NCI-H2107 treated with DMSO at 0.1 percent for 48 hours (cell line): ENCODE measurements around the gene CXCR4.
"Not testable (repeated sequence)": the region's sequence is repeated elsewhere in the genome, so short reads cannot be mapped to it uniquely, and the experiment has no call there.

Source experiments
- DNase-seq: peaks from one replicate; lab custom pipeline; 2025; ENCODE audit not compliant: unreplicated experiment; lab: John Stamatoyannopoulos, UW

Gene CXCR4

DNA sequence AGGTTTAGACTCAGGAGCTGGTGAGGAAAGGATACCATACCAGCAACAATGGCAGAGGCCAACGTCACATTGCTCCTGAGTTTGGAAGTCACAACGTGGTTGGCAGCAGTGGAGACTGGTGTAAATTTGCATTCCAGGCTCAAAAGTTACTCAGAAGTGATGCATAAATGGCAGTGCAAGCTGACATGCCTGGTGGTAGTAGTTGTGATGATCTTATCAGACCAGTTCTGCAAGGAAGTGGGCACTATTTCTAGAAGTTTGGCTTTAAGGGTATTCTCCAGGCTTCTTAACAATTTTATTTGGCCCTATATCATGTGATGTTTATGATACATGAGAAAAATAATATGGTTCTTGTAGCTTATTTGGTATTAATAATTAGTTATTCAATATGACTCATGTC lies 37.8 kb downstream of the CXCR4 start:
- DNase-seq: no peak

DNA sequence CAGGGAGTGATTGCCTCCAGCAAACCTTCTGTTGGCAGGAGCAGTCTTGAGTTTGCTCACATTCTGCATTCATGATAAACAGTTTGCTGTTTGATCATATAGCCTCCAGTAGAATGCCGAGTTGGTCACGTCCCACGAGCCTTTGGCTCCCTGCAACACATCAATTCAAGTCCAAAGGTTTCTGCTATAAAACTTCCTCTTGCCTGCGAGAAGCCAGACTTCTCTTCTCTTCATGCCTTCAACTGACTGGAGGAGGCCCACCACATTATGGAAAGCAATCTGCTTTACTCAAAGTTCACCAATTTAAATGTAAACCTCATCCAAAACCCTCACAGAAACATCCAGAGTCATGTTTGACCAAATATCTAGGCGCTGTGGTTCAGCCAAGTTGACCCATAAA lies 40.8 kb downstream of the CXCR4 start:
- DNase-seq: no peak

DNA sequence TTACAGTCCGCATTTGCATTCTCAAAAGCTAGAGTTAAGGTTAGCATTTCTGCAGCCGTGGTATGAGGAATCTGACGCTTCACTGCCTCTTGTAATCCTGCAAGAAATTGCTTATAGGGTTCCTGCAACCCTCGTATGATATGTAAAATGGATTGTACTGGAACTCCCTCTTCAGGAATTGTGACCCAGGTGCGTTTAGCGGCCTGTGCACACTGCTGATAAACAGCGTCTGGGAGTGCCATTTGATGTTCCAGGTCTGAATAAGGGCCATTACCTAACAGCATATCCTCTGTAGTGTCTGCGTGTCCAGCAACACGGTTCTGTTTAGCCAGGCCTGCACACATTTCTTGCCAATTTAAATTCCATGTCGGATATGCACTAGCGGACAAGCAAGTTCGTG lies 42.5 kb downstream of the CXCR4 start:
- DNase-seq: no peak

DNA sequence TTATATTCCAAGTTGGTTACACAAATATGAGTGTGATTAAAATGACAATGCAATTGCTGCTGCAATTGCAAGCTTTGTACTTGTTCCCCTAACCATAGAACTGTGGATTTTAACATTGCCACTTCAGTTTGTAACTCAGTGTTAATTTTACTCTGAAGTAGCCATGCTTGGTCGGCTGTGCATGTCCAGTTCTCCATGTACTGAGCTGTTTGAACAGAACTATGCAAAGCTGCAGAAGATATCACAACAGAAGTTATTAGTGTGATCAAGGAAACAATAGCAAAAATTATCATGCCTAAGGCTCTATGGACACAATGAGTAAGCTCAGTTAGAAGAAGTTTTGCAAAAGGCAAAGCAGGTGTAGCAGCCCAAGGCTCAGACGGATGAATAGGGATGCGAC lies 45.3 kb downstream of the CXCR4 start:
- no peak for DNase-seq

DNA sequence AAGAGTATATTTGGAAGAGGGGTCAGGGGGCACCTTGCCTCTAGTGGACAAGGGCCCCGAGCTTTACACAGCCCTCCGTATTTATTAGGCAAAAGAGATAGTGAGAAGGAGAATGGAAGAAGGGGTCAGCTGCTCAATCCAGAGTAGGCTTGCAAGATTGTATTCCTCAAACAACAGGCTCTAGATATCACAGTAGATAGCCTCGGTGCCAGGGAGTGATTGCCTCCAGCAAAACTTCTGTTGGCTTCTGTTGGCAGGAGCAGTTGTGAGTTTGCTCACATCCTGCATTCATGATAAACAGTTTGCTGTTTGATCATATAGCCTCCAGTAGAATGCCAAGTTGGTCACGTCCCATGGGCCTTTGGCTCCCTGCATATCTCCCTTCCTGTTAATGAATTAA lies 46.1 kb downstream of the CXCR4 start:
- not testable (repeated sequence) for DNase-seq

DNA sequence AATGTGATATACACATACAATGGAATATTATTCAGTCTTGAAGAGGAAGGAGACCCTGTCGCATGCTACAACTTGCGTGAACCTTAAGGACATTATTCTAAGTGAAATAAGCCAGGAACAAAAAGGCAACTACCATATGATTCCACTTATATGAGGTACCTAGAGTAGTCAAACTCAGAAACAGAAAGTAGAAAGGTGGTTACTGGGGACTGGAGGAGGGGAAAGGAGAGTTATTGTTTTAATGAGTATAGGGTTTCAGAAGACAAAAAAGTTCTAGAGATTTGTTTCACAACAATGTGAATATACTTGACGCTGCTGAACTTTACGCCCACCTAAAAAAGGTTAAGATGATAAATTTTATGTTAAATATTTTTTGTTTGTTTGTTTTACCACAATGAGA lies 47.0 kb downstream of the CXCR4 start:
- no peak for DNase-seq

DNA sequence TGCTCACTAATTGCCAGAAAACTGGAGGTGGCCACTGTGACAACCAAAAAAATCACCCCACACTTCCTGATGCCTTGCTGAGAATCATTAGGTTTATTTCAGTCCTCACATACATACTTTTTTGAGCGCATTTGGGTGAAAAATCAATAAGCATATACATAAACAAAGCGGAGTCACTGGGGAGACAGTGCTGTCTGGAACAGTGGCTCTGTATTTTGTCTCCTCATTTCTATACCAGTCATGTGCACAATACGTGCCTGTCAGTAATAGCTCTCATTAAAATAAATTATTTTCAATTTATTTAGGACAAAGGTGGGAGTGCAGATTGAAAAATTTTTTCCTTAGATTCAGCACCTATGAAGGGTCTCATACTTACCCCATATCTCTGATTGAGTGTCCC lies 48.2 kb downstream of the CXCR4 start:
- DNase-seq: no peak

DNA sequence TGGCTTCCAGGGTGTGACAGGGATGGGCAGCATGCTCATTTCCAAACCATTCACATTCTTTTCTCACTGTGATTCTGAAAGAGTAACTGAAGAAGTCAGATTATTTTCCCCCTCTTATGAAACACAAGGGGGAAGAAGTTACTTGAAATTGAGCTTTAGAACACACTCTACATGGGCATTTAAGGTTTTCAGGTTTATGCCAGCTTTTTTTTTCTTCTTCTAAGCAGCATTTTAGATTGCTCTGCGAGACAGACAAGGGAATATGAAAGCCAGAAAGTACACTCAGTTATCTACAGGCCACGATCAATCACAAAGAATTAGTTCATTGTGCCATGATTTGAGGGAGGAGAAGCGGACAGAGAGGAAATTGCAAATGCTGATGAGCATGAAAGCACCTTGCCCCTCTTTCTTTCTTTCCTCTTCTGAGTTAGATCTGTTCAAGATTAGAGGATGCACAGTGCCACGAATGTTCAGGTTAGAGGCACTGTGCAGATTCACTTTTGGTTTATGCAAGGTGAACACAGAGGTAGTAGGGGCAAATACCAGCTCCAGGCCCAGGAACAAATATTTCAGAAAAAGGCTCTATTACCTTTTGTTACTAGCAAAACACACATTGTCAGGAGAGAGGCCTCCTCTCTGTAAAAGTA lies 49.2 kb downstream of the CXCR4 start:
- no peak for DNase-seq

DNA sequence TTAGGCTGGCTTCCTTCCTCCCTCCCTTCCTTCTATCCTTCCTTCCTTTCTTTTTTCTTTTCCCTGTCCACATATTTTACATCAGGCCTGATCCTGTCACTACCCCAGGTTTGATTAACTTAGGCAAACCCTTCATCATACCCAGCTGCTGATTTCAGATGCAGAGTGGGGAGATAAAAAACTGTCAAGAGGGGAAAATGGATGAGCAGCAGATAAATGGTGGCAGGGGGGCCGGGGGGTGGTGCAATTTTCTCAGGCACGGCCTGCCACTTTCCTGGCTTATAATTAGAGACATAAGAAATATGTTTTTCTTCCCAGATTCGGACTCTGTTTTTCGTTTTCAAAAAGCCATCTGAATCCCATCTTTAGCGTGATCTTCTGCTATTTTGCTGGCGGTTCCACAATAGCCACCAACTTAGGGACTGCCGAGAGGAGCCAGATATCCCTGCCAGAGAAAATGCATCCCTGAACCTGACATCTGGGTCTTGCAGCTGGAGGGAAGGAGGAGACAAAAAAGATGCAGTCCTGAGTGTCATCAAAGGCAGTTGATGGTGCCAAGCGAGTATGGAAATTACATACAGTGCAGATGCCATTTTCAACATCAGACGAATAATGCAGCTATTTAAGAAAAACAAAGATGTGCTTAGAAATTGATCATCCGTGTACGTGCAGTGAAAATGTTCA lies 49.9 kb downstream of the CXCR4 start:
- no peak for DNase-seq

DNA sequence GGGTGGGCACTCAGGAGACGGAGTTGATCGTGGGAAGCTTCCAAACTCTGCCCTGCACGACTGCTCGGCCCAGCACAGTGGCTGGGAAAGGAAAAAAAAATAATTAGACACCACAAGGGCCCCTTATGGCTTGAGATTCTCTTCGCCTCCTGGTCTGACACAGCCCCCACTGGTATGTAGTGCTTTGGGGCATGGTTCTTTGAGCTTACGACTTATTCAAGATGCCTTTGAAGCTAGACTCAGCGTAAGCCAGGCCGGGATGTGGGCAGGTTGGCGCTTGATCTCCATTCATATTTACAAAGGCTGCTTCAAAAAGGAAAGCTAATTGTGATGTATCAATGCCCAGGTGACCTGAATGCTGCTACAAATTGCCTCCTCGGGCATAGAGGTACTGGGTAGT lies 50.5 kb downstream of the CXCR4 start:
- DNase-seq: no peak

DNA sequence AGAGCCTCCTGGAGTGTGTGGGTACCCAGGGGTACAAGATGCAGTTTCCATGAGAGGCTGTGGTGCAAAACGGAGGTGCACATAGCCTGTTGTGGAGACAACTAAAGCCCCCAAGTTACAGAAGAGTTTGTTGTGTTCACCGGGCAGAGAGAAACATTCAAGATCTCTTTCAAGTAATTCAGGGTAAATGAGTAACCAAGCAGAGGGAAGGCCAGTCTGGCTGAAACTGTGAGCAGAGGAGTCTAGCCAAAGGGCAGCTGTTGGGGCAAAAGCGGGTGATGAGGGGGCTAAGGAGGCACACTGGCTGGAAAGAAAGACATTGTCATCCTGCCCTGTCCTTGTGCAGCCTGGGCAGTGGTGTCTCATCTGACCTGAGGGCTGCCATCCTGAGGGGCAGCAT lies 52.0 kb downstream of the CXCR4 start:
- no peak for DNase-seq

DNA sequence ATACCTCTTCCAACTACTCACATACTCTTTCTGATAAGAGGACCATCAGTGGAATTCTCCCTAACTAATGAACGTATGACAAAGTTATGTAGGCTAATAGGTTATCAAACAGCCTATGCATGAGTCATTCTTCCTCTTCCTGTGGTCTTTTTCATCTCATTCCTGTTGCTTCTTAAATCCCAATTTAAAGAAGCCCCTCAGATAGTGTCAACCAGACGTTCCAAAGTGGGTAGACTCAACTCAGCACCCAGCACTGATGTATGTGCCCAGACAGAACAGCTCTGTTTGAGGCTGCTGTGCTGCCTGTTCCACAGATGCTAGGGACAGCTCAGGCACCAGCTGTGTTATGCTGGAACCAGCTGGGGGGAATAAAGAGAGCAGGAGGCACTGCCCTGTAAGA lies 52.6 kb downstream of the CXCR4 start:
- DNase-seq: no peak
